HCT116 (cell line): Measurements from ENCODE around the gene SOX1. TPM values are rescaled to one million over a fixed set of nuclear protein-coding genes. Genes with fewer than 3 reads are reported as not detected.

Experiments
- ATAC-seq: fragments of 200-7000 bp; cut with Tn5 transposase; 2 replicates; pipeline ENCODE4 v1.9.1; 2020; ENCODE audit warnings: mild to moderate bottlenecking, moderate library complexity
- BruUV-seq: library from RNA; stranded (reverse); fragments of 400-500 nt; replicated peaks from 2 replicates; lab custom pipeline; 2021; lab: Mats Ljungman, UMichigan
- CTCF ChIA-PET: fragments of 300-600 bp; sonication (Branson Sonifier 250); formaldehyde crosslinking; loops from one replicate; lab custom pipeline; 2021; ENCODE audit warnings: antibody characterized with exemption; lab: Charles Lee
- POLR2A ChIA-PET: fragments of 300-600, 350-600 bp; sonication (Branson Sonifier 250); formaldehyde crosslinking; loops from one replicate; lab custom pipeline; 2021; ENCODE audit warnings: antibody characterized with exemption; lab: Charles Lee
- RAD21 ChIA-PET, 2 experiments: fragments of 300-600 bp; sonication (Branson Sonifier 250); formaldehyde crosslinking; loops; one replicate each; lab custom pipeline; 2023; ENCODE audit warnings: low total read pairs in 2 of 2; ENCODE audit not compliant: uncharacterized antibody in 2 of 2, unreplicated experiment in 2 of 2, low non-redundant PET in 1 of 2; lab: Charles Lee
- DNase-seq: peaks from one replicate; pipeline ENCODE4 v3.0.0-alpha.2; 2010; ENCODE audit warnings: low read depth, low spot score
- H2AFZ ChIP-seq: fragments of 200-600 bp; shearing (Covaris generic), sonication (generic); 2 replicates; pipeline ENCODE4 v1.6.1; 2017; ENCODE audit warnings: low read depth, mixed run types, mixed read lengths, antibody characterized with exemption, low read length; ENCODE audit not compliant: poor library complexity, severe bottlenecking
- H3K27ac ChIP-seq: 2 replicates; pipeline ENCODE4 v1.5.1; 2012; ENCODE audit warnings: low read depth, low read length
- H3K27me3 ChIP-seq: fragments of 200-600 bp; sonication (generic); 2 replicates; pipeline ENCODE4 v1.6.1; 2016; ENCODE audit warnings: mixed run types, low read length, mixed read lengths; ENCODE audit not compliant: insufficient read depth
- H3K36me3 ChIP-seq, 2 experiments: fragments of 200-500 bp in 1 of 2; fragments of 200-600 bp in 1 of 2; sonication (Bioruptor generic) in 1 of 2; sonication (generic) in 1 of 2; 2 replicates each; pipeline versions ENCODE4 v1.5.1 to v1.6.1; 2014 to 2016; ENCODE audit warnings: low read length in 2 of 2, inconsistent platforms in 1 of 2, mixed read lengths in 1 of 2, mixed run types in 1 of 2; ENCODE audit not compliant: insufficient read depth in 2 of 2, control insufficient read depth in 1 of 2
- H3K4me1 ChIP-seq, 2 experiments: fragments of 200-600 bp in 1 of 2; sonication (generic) in 1 of 2; 2 replicates each; pipeline versions ENCODE4 v1.5.1 to v1.6.1; 2012 to 2017; ENCODE audit warnings: low read length in 2 of 2, inconsistent platforms in 1 of 2, mild to moderate bottlenecking in 1 of 2, mixed read lengths in 1 of 2, mixed run types in 1 of 2, moderate library complexity in 1 of 2; ENCODE audit not compliant: insufficient read depth in 2 of 2, control insufficient read depth in 1 of 2
- H3K4me2 ChIP-seq: fragments of 200-600 bp; sonication (generic); 2 replicates; pipeline ENCODE4 v1.6.1; 2017; ENCODE audit warnings: mixed run types, low read length, mixed read lengths
- H3K4me3 ChIP-seq, 2 experiments: fragments of 200-600 bp in 1 of 2; sonication (generic) in 1 of 2; replicated peaks in 1 of 2; 2 replicates each; pipeline ENCODE4 v1.5.1; 2011 to 2016; ENCODE audit warnings: low read length in 2 of 2, control low read depth in 1 of 2, low read depth in 1 of 2, mild to moderate bottlenecking in 1 of 2, mixed read lengths in 1 of 2, mixed run types in 1 of 2
- H3K79me2 ChIP-seq: fragments of 200-600 bp; sonication (generic); 2 replicates; pipeline ENCODE4 v1.6.1; 2017; ENCODE audit warnings: mild to moderate bottlenecking, mixed run types, low read length, moderate library complexity, mixed read lengths; ENCODE audit not compliant: insufficient read depth
- H3K9ac ChIP-seq: fragments of 200-600 bp; sonication (generic); 2 replicates; pipeline ENCODE4 v1.6.1; 2016; ENCODE audit warnings: low read length, mixed read lengths
- H3K9me2 ChIP-seq: fragments of 200-600 bp; sonication (generic), shearing (Covaris generic); 2 replicates; pipeline ENCODE4 v1.6.1; 2017; ENCODE audit warnings: mixed run types, mild to moderate bottlenecking, moderate library complexity; ENCODE audit not compliant: insufficient read depth
- H3K9me3 ChIP-seq, 2 experiments: fragments of 200-500 bp in 1 of 2; fragments of 200-600 bp in 1 of 2; sonication (Bioruptor generic) in 1 of 2; sonication (generic) in 1 of 2; 2 replicates each; pipeline ENCODE4 v1.6.1; 2014 to 2017; ENCODE audit warnings: low read length in 2 of 2, mixed read lengths in 2 of 2, inconsistent platforms in 1 of 2, low read depth in 1 of 2, mild to moderate bottlenecking in 1 of 2, mixed run types in 1 of 2, moderate library complexity in 1 of 2; ENCODE audit not compliant: control insufficient read depth in 1 of 2, insufficient read depth in 1 of 2
- H4K20me1 ChIP-seq: fragments of 200-600 bp; sonication (generic), shearing (Covaris generic); 2 replicates; pipeline ENCODE4 v1.6.1; 2017; ENCODE audit warnings: mixed run types, mild to moderate bottlenecking, moderate library complexity; ENCODE audit not compliant: insufficient read depth
- ATF3 ChIP-seq: IDR thresholded peaks from 2 replicates; pipeline ENCODE4 v1.6.1; 2012
- CBX3 ChIP-seq: IDR thresholded peaks from 2 replicates; pipeline ENCODE4 v1.6.1; 2012; ENCODE audit warnings: low read depth
- CTCF ChIP-seq, 3 experiments: fragments of 200-600 bp in 1 of 3; sonication (generic) in 1 of 3; IDR thresholded peaks in 2 of 3; conservative IDR thresholded peaks in 1 of 3; 2 replicates each; pipeline ENCODE4 v1.5.1; 2012 to 2017; ENCODE audit warnings: low read depth in 2 of 3, low read length in 2 of 3, antibody characterized with exemption in 1 of 3, borderline replicate concordance in 1 of 3, control low read depth in 1 of 3, mild to moderate bottlenecking in 1 of 3, mixed read lengths in 1 of 3, mixed run types in 1 of 3, moderate library complexity in 1 of 3; ENCODE audit not compliant: insufficient read depth in 1 of 3
- ELF1 ChIP-seq: IDR thresholded peaks from 2 replicates; pipeline ENCODE4 v1.6.1; 2012; ENCODE audit warnings: low read depth, borderline replicate concordance
- EZH2 ChIP-seq: fragments of 200-600 bp; sonication (generic); IDR thresholded peaks from 2 replicates; pipeline ENCODE4 v1.6.1; 2017; ENCODE audit warnings: antibody characterized with exemption, mixed run types
- EZH2phosphoT487 ChIP-seq: fragments of 200-600 bp; IDR thresholded peaks from 2 replicates; pipeline ENCODE4 v1.6.1; 2018; ENCODE audit warnings: antibody characterized with exemption, borderline replicate concordance
- FOSL1 ChIP-seq: IDR thresholded peaks from 2 replicates; pipeline ENCODE4 v1.6.1; 2012; ENCODE audit warnings: low read depth
- JUND ChIP-seq: IDR thresholded peaks from 2 replicates; pipeline ENCODE4 v1.6.1; 2012
- POLR2A ChIP-seq: IDR thresholded peaks from 2 replicates; pipeline ENCODE4 v1.7.0; 2011; ENCODE audit warnings: borderline replicate concordance; ENCODE audit not compliant: insufficient read depth, insufficient read length; ENCODE audit errors: extremely low read depth
- SIN3A ChIP-seq: IDR thresholded peaks from 2 replicates; pipeline ENCODE4 v1.6.1; 2012; ENCODE audit warnings: low read depth
- SRF ChIP-seq: IDR thresholded peaks from 2 replicates; pipeline ENCODE4 v1.6.1; 2012; ENCODE audit warnings: low read depth
- YY1 ChIP-seq: IDR thresholded peaks from 2 replicates; pipeline ENCODE4 v1.6.1; 2011; ENCODE audit warnings: low read length, low read depth, moderate library complexity, mild to moderate bottlenecking; ENCODE audit not compliant: insufficient replicate concordance; ENCODE audit errors: extremely low read depth
- ZBTB33 ChIP-seq: IDR thresholded peaks from 2 replicates; pipeline ENCODE4 v1.6.1; 2011; ENCODE audit warnings: mild to moderate bottlenecking, low read length, moderate library complexity; ENCODE audit not compliant: insufficient replicate concordance; ENCODE audit errors: extremely low read depth
- ZFX ChIP-seq: fragments of 450-650 bp; IDR thresholded peaks from 2 replicates; pipeline ENCODE4 v1.6.1; 2017
- intact Hi-C: fragments of 100-400 bp; cut with micrococcal nuclease; formaldehyde crosslinking; loops from 2 replicates; pipeline ENCODE4 v1.10.0; 2022
- total RNA-seq: library from RNA; stranded (reverse); gene quantifications from one replicate; pipeline ENCODE4 v1.2.1, GENCODE V29; 2021; ENCODE audit not compliant: unreplicated experiment

Gene SOX1
- total RNA-seq, 1 experiment from 2014 or later, result not detected

- Histone ChIP-seq H4K20me1 (no peaks in the 10 kb centered on the region), H3K4me1 (no peaks in the 10 kb centered on the region), H3K27me3 (peaks cover 12% of the 10 kb centered on the region; the same call in 1 of the 2 replicates), H3K9me3 (no peaks in the 10 kb centered on the region), H3K36me3 (no peaks in the 10 kb centered on the region), H3K27ac (no peak overlapping the region)
- RAD21 ChIA-PET, result no interaction called here
- TF ChIP-seq ATF3 (no peak), FOSL1 (no peak), JUND (no peak), ZBTB33 (no peak), SRF (no peak), YY1 (no peak), CBX3 (no peak), POLR2A (no peak), EZH2 (no peak), ZFX (no peak), CTCF (IDR thresholded peaks at IDR 0.05 in 2 of 3, conservative IDR thresholded peaks at IDR 0.05 in 1 of 3; ENCODE audit: borderline replicate concordance in 1 of 3, insufficient read depth in 1 of 3, low read depth in 2 of 3, low read length in 2 of 3) (no peak), SIN3A (no peak), EZH2phosphoT487 (no peak), ELF1 (no peak)
- TF ChIP-seq, all 23 proteins: peak for 0
- intact Hi-C loops, result no loop called here
- Histone ChIP-seq H3K79me2 (no peaks in the 10 kb centered on the region), H3K9ac (no peak overlapping the region), H3K4me3 (no peak overlapping the region), H3K9me2 (no peaks in the 10 kb centered on the region), H3K4me2 (no peak overlapping the region), H2AFZ (no peak overlapping the region)
- DNase-seq (no peak), ATAC-seq (no peak)
- ChIA-PET CTCF (no interaction called here), POLR2A (no interaction called here)
- BruUV-seq, result no TSS peak
Measured at GRCh38 chr13:112056739-112057438, 10.1 kb upstream of the SOX1 start.
